HT1080 (cell line): ENCODE measurements around the gene TTC33. TPM values are rescaled to one million over a fixed set of nuclear protein-coding genes. Genes with fewer than 3 reads are reported as not detected.
A peak's percentile ranks its signal among the peaks of the same experiment; 100 is the strongest.

ENCODE experiments used
- DNase-seq: peaks from one replicate; pipeline ENCODE4 v3.0.0-alpha.2; 2015; ENCODE audit warnings: low read depth
- small RNA-seq: library from RNA; depleted of rRNA; stranded (forward); fragments of <200 nt; gene quantifications from one replicate; pipeline ENCODE3, GENCODE V24; 2014
- total RNA-seq: library from RNA; depleted of rRNA; stranded (reverse); fragments of >200 nt; shearing (Covaris generic); gene quantifications from 2 replicates; pipeline ENCODE4 v1.2.3, GENCODE V29; 2014; rRNA removed

TTC33 gene
- total RNA-seq, 1 experiment from 2014 or later = 8.4 TPM

- no peak for DNase-seq
These were observed 265.2 kb downstream of the TTC33 start for GRCh38 chr5:40490464-40491111.

GRCh38 chr5:40489421-40489820 lies 266.3 kb downstream of the TTC33 start:
- DNase-seq = no peak

GRCh38 chr5:40486437-40487275 lies 269.1 kb downstream of the TTC33 start:
- DNase-seq = peak; percentile 63

GRCh38 chr5:40485021-40485998 lies 270.5 kb downstream of the TTC33 start:
- no peak for DNase-seq

- no peak for DNase-seq
These were observed 271.3 kb downstream of the TTC33 start for GRCh38 chr5:40484495-40484894.

- peak; percentile 17 for DNase-seq
These were observed 272.4 kb downstream of the TTC33 start for GRCh38 chr5:40483316-40483715.

DNA sequence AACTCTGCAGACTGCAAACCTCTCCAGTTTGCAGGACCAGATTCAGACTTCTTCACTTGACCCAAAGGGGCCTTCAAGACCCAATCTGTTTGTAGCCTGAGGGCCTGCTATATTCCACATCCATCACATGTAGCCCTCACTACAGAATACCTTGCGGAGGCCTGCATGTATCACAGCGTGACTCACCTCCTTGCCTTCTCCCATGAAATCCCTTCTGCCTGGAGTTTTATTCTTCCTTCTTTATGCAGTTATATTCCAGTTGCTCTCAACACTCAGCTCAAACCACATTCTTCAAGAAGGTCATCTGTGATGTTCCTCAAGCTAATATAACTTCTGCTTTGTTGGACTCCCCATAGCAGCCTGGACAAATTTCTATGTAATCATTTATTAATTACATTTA lies 274.5 kb downstream of the TTC33 start:
- peak; percentile 51 for DNase-seq

DNA sequence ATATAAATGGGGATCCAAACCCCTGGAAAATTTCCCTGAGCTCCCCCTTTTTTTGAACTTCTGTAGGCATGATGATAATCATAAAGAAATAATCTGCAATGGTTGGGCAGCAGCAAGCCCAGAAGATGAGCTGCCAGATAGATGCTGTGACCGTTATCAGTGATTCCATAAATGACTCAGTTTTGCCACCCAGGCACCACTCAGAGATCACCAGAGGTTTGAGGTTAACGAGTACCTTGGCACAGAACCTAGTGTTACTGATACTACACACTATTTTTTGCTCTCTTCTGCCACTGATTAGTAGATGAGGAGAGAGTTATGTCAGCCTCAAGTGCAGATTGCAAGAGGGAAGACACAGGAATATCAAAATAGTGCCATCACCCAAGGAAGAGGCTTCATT lies 275.4 kb downstream of the TTC33 start:
- DNase-seq = no peak

GRCh38 chr5:40479939-40480338 lies 275.8 kb downstream of the TTC33 start:
- DNase-seq = no peak

DNA sequence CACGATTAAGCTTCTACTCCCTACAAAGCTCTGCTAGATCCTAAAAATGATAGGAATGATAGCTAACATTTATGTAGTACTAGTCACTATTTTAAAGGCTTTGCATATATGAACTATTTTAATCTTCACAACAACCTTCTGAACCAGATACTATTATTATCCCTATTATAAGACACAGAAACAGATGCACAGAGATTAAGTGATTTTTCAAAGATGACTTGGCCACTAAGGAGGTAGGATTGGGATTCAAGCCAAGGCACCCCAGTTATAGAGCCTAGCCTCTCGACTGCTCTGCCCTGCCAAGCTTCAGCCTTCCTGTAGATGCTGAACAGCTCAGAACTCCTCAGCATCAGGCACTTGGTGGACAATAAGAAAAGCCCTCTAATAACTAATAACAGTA lies 277.0 kb downstream of the TTC33 start:
- no peak for DNase-seq

- peak; percentile 86 for DNase-seq
These were observed 277.8 kb downstream of the TTC33 start for GRCh38 chr5:40477856-40478546.

GRCh38 chr5:40475561-40475960 lies 280.2 kb downstream of the TTC33 start:
- DNase-seq = no peak

- no peak for DNase-seq
These were observed 281.5 kb downstream of the TTC33 start for GRCh38 chr5:40474250-40474649.

GRCh38 chr5:40465416-40465815 lies 290.3 kb downstream of the TTC33 start:
- no peak for DNase-seq

GRCh38 chr5:40464511-40464910 lies 291.2 kb downstream of the TTC33 start:
- DNase-seq = peak; percentile 45

Small RNA genes within 50 kb of the gene (small RNA-seq; reads per million reads assigned to genes)
- gene RF00092 = not detected
- not detected for gene RF00191

Other genes starting within 250 kb of the TTC33 start
- gene PTGER4, start 76.0 kb downstream of the TTC33 start, total RNA-seq = 4.8 and 9.2 TPM in 2 replicates
- 58.3 and 63.8 TPM in 2 replicates for gene PRKAA1, start 42.4 kb upstream of the TTC33 start, total RNA-seq
- 2,054 and 2,634 TPM in 2 replicates for gene RPL37, start 79.3 kb upstream of the TTC33 start, total RNA-seq
- gene CARD6, start 85.4 kb upstream of the TTC33 start, total RNA-seq = 2.1 and 2.3 TPM in 2 replicates
- not detected in 2 replicates for gene C7, start 153.5 kb upstream of the TTC33 start, total RNA-seq